ENCODE measurements around the gene C19orf67. TPM values are rescaled to one million over a fixed set of nuclear protein-coding genes. Genes with fewer than 3 reads are reported as not detected.

Gene C19orf67
- total and polyA plus RNA-seq, 2 donors (not counting 1 experiment from before 2014, with no cell fraction given), result 1.2 TPM; not detected in 1

DNA sequence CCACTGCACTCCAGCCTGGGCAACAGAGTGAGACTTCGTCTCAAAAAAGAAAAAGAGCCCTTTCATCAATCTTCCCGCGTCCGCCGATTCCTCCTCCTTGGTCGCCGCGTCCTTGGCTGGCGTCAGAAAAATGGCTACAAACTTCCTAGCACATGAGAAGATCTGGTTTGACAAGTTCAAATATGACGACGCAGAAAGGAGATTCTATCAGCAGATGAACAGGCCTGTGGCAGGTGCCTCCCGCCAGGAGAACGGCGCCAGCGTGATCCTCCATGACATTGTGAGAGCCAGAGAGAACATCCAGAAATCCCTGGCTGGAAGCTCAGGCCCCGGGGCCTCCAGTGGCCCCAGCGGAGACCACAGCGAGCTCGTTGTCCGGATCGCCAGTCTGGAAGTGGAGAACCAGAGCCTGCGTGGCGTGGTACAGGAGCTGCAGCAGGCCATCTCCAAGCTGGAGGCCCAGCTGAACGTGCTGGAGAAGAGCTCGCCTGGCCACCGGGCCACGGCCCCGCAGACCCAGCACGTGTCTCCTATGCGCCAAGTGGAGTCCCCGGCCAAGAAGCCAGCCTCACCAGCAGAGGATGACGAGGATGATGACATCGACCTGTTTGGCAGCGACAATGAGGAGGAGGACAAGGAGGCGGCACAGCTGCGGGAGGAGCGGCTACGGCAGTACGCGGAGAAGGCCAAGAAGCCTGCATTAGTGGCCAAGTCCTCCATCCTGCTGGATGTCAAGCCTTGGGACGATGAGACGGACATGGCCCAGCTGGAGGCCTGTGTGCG lies 15.1 kb downstream of the C19orf67 start:
- peaks cover 0 to 18% (median 5%) of the 10 kb centered on the region in 4 experiments for H3K27me3 ChIP-seq (replicated peaks in 1 of 4; ENCODE audit: control extremely low read depth in 1 of 4, control insufficient read depth in 3 of 4, insufficient read depth in 4 of 4, low read length in 3 of 4)
- TF ChIP-seq EZH2 (IDR thresholded peaks at IDR 0.05; ENCODE audit: borderline replicate concordance, insufficient read depth, low read depth, low read length, poor library complexity, severe bottlenecking), result no peak
- TF ChIP-seq, protein P1, sequence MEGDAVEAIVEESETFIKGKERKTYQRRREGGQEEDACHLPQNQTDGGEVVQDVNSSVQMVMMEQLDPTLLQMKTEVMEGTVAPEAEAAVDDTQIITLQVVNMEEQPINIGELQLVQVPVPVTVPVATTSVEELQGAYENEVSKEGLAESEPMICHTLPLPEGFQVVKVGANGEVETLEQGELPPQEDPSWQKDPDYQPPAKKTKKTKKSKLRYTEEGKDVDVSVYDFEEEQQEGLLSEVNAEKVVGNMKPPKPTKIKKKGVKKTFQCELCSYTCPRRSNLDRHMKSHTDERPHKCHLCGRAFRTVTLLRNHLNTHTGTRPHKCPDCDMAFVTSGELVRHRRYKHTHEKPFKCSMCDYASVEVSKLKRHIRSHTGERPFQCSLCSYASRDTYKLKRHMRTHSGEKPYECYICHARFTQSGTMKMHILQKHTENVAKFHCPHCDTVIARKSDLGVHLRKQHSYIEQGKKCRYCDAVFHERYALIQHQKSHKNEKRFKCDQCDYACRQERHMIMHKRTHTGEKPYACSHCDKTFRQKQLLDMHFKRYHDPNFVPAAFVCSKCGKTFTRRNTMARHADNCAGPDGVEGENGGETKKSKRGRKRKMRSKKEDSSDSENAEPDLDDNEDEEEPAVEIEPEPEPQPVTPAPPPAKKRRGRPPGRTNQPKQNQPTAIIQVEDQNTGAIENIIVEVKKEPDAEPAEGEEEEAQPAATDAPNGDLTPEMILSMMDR (IDR thresholded peaks at IDR 0.05), result no peak
- H3K4me1 Mint-ChIP-seq, result peaks cover 26% of the 10 kb centered on the region
- WGBS (ENCODE audit: insufficient coverage), result 97% methylated on average over 43 of the region's 43 CpGs
- H3K9me3 Mint-ChIP-seq (ENCODE audit: insufficient read depth), result no peaks in the 10 kb centered on the region
- H3K4me3 Mint-ChIP-seq, result peak overlapping the region; percentile 23
- H3K9me3 ChIP-seq (ENCODE audit: control extremely low read depth in 1 of 3, control insufficient read depth in 2 of 3, insufficient read depth in 1 of 3, low read length in 2 of 3), result peaks cover 0 to 3% (median 0%) of the 10 kb centered on the region in 3 donors
- intact Hi-C loops (cut with micrococcal nuclease), result loop anchor here (5.0 kb wide), 1 partner anchor 118 kb away; the partner anchor contains the start of gene DCAF15
- H2AFZ ChIP-seq (ENCODE audit: insufficient read depth, low read depth, low read length, poor library complexity, severe bottlenecking), result no peak overlapping the region
- DNase-seq, result peak; percentile 26
- no peak overlapping the region for H3K4me3 ChIP-seq (ENCODE audit: control extremely low read depth in 1 of 5, extremely low read depth in 1 of 5, insufficient read depth in 1 of 5, low read depth in 2 of 5, low read length in 4 of 5)
- ChIA-PET CTCF (interaction anchor here (0.6 to 6.8 kb wide), 14 partner anchors 11 to 657 kb away, joined by 3 to 92 read pairs (median 8); partner anchors contain the start of genes ASF1B, BRME1, CC2D1A and NANOS3), POLR2A (no interaction called here)
- H3K79me2 ChIP-seq (ENCODE audit: control insufficient read depth, insufficient read depth, low read length), result no peaks in the 10 kb centered on the region
- ATAC-seq (ENCODE audit: low read depth), result no peak
- H4K20me1 ChIP-seq (ENCODE audit: control insufficient read depth, insufficient read depth, low read length, poor library complexity, severe bottlenecking), result no peaks in the 10 kb centered on the region
- no peak overlapping the region for H3K4me2 ChIP-seq (replicated peaks; ENCODE audit: low read depth, low read length, poor library complexity, severe bottlenecking)
- no peaks in the 10 kb centered on the region for H3K36me3 ChIP-seq (replicated peaks in 1 of 2; ENCODE audit: control extremely low read depth in 1 of 2, control insufficient read depth in 1 of 2, extremely low read depth in 1 of 2, insufficient read depth in 2 of 2, low read length in 1 of 2)
- H3K9ac ChIP-seq (ENCODE audit: low read length), result no peak overlapping the region
- no peak overlapping the region for H3K27ac ChIP-seq (ENCODE audit: low read length in 2 of 2)
- peaks cover 8% of the 10 kb centered on the region for H3K27me3 Mint-ChIP-seq
- H3K4me1 ChIP-seq (ENCODE audit: control insufficient read depth in 2 of 2, insufficient read depth in 2 of 2, low read length in 2 of 2), result peaks cover 31 to 35% of the 10 kb centered on the region in 2 donors
- no peak overlapping the region for H3K27ac Mint-ChIP-seq

DNA sequence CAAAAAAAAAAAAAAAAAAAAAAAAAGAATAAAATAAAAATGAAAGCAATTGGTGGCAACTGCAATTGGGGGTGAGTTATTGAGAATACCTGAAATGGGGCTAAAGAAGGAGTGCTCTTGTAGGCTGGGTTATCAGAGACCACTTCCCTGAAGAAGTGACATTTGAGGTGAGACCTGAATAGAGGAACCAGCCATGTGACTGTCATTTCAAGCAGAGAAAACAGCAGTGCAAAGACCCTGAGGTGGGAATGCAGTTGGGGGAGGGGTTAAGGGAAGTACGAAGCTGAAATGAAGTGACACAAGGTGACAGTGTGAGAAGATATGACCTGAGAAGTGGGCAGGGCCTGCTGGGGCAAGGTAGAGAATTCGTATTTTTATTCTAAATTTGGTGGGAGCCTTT lies 19.4 kb downstream of the C19orf67 start:
- Histone ChIP-seq H3K27me3 (replicated peaks in 1 of 4; ENCODE audit: control extremely low read depth in 1 of 4, control insufficient read depth in 3 of 4, insufficient read depth in 4 of 4, low read length in 3 of 4) (peaks cover 0 to 7% (median under 1%) of the 10 kb centered on the region in 4 experiments), H3K4me1 (ENCODE audit: control insufficient read depth in 2 of 2, insufficient read depth in 2 of 2, low read length in 2 of 2) (no peaks in the 10 kb centered on the region), H3K79me2 (ENCODE audit: control insufficient read depth, insufficient read depth, low read length) (no peaks in the 10 kb centered on the region), H3K9ac (ENCODE audit: low read length) (no peak overlapping the region), H4K20me1 (ENCODE audit: control insufficient read depth, insufficient read depth, low read length, poor library complexity, severe bottlenecking) (no peaks in the 10 kb centered on the region), H2AFZ (ENCODE audit: insufficient read depth, low read depth, low read length, poor library complexity, severe bottlenecking) (no peak overlapping the region), H3K36me3 (replicated peaks in 1 of 2; ENCODE audit: control extremely low read depth in 1 of 2, control insufficient read depth in 1 of 2, extremely low read depth in 1 of 2, insufficient read depth in 2 of 2, low read length in 1 of 2) (no peaks in the 10 kb centered on the region), H3K4me3 (ENCODE audit: control extremely low read depth in 1 of 5, extremely low read depth in 1 of 5, insufficient read depth in 1 of 5, low read depth in 2 of 5, low read length in 4 of 5) (no peak overlapping the region), H3K27ac (ENCODE audit: low read length in 2 of 2) (no peak overlapping the region), H3K9me3 (ENCODE audit: control extremely low read depth in 1 of 3, control insufficient read depth in 2 of 3, insufficient read depth in 1 of 3, low read length in 2 of 3) (peaks cover 0 to 3% (median 0%) of the 10 kb centered on the region in 3 donors), H3K4me2 (replicated peaks; ENCODE audit: low read depth, low read length, poor library complexity, severe bottlenecking) (no peak overlapping the region)
- Mint-ChIP-seq H3K9me3 (ENCODE audit: insufficient read depth) (no peaks in the 10 kb centered on the region), H3K4me3 (no peak overlapping the region), H3K4me1 (no peaks in the 10 kb centered on the region), H3K27ac (no peak overlapping the region), H3K27me3 (peaks cover 8% of the 10 kb centered on the region)
- intact Hi-C loops (cut with micrococcal nuclease), result no loop called here
- no peak for DNase-seq
- 56% methylated on average over 2 of the region's 2 CpGs for WGBS (ENCODE audit: insufficient coverage)
- TF ChIP-seq EZH2 (IDR thresholded peaks at IDR 0.05; ENCODE audit: borderline replicate concordance, insufficient read depth, low read depth, low read length, poor library complexity, severe bottlenecking), result no peak
- TF ChIP-seq, protein P1 (IDR thresholded peaks at IDR 0.05), result no peak
- POLR2A ChIA-PET, result interaction anchor here (0.7 kb wide), 1 partner anchor 64 kb away, joined by 5 read pairs; no protein-coding TSS in a partner anchor
- ATAC-seq (ENCODE audit: low read depth), result no peak
- CTCF ChIA-PET, result interaction anchor here (0.7 to 1.0 kb wide), 2 partner anchors 18 to 19 kb away, joined by 3 to 4 read pairs; no protein-coding TSS in a partner anchor

All from B cell (primary cell).